Esophagus muscularis mucosa (tissue), 4 donors: ENCODE data around the gene ABCA2. TPM values are rescaled to one million over a fixed set of nuclear protein-coding genes. Genes with fewer than 3 reads are reported as not detected.
A peak's percentile ranks its signal among the peaks of the same experiment; 100 is the strongest.

Source experiments
- DNase-seq: peaks from one replicate; pipeline ENCODE4 v3.0.0-alpha.2; 2017; ENCODE audit errors: extremely low spot score
- H3K27ac ChIP-seq, 4 donors: fragments of 200-600 bp; sonication (generic); replicated peaks in 1 of 4; 1 replicate in 3 of 4; 2 replicates in 1 of 4; pipeline ENCODE4 v1.5.1; 2016 to 2019; ENCODE audit warnings: mild to moderate bottlenecking in 1 of 4
- H3K27me3 ChIP-seq, 4 donors: fragments of 200-600 bp; sonication (generic); one replicate each; pipeline versions ENCODE4 v1.5.1 to v1.6.0; 2016 to 2019
- H3K36me3 ChIP-seq, 4 donors: fragments of 200-600 bp; sonication (generic); one replicate each; pipeline ENCODE4 v1.5.1; 2016 to 2019
- H3K4me1 ChIP-seq, 4 donors: fragments of 200-600 bp; sonication (generic); one replicate each; pipeline ENCODE4 v1.5.1; 2016 to 2019
- H3K4me3 ChIP-seq, 4 donors: fragments of 200-600 bp; sonication (generic); 1 replicate in 2 of 4; 2 replicates in 2 of 4; pipeline ENCODE4 v1.5.1; 2016 to 2019; ENCODE audit warnings: mild to moderate bottlenecking in 4 of 4, moderate library complexity in 1 of 4
- H3K9me3 ChIP-seq, 4 donors: fragments of 200-600 bp; sonication (generic); 1 replicate in 3 of 4; 2 replicates in 1 of 4; pipeline ENCODE4 v1.5.1; 2016 to 2019
- EP300 ChIP-seq: sonication (generic); formaldehyde crosslinking; IDR thresholded peaks from one replicate; pipeline ENCODE4 v1.6.1; 2017; ENCODE audit warnings: antibody characterized with exemption
- POLR2A ChIP-seq: fragments of 450-650 bp; IDR thresholded peaks from one replicate; pipeline ENCODE4 v1.6.1; 2017; ENCODE audit warnings: antibody characterized with exemption, moderate library complexity, mild to moderate bottlenecking, low read depth
- POLR2AphosphoS5 ChIP-seq, 2 donors: sonication (generic); formaldehyde crosslinking; IDR thresholded peaks; one replicate each; pipeline ENCODE4 v1.6.1; 2017; ENCODE audit warnings: antibody characterized with exemption in 2 of 2
- WGBS: methylation state at CpG from one replicate; pipeline ENCODE4 v1.1.5; 2018; 5-methylcytosine and 5-hydroxymethylcytosine counted together
- intact Hi-C: fragments of 100-400 bp; cut with DNase I; formaldehyde crosslinking; loops from one replicate; pipeline ENCODE4 v1.15.1; 2023
- total RNA-seq, 4 donors: library from RNA; depleted of rRNA; stranded (reverse); fragments of >200 nt; gene quantifications; one replicate each; pipeline versions ENCODE4 v1.1.0 to v1.2.1, GENCODE V29; 2016
- TF ChIP-seq, protein P1 (sequence below), 3 experiments: fragments of 200-600 bp in 2 of 3; fragments of 450-650 bp in 1 of 3; sonication (generic) in 2 of 3; IDR thresholded peaks; one replicate each; pipeline ENCODE4 v1.5.1; 2017 to 2019; ENCODE audit warnings: antibody characterized with exemption in 3 of 3, mild to moderate bottlenecking in 2 of 3, moderate library complexity in 1 of 3

The ABCA2 gene
- total RNA-seq, 4 donors from 2014 or later: 17.4 to 30.9 (median 21.6) TPM

DNA sequence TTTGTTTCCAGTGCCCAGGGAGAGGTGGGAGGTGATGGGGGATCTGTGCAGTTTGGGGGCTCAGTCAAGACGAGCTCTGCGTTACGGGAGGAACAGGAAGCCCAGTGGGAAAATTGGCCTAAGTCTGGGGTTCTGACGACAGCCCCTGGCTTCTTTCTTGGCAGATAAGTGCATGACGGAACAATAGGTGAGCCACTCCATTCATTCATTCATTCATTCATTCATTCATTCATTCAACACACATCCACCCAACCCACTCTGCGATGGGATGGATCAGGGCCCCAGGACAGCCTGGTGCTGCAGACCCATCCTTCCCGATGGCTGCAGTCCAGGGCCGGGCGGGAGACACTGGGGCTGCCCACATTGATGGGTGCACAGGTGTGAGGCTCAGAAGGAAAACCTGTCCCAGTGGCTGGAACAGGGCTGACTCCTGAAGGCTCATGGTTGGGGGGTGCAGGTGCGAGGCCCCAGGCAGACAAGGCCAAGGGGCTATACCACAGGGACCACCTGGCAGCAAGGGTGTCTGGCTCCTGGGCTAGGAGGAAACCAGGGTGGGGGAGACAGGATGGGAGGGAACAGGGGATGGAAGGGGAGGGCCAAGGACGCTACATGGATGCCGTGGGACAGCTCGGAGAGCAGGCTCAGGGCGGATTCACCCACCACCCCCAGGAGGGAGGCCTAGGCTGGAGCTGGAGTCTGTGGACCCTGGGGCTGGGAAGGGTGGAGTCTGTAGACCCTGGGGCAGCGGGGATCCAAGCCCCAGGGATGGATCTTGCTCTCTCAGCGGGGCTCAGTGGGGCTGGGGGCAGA is 47.2 kb downstream of the ABCA2 start:
- H3K27ac ChIP-seq: peak overlapping the region in 2 of 4 donors; percentile 49 to 65
- intact Hi-C loops: no loop called here

DNA sequence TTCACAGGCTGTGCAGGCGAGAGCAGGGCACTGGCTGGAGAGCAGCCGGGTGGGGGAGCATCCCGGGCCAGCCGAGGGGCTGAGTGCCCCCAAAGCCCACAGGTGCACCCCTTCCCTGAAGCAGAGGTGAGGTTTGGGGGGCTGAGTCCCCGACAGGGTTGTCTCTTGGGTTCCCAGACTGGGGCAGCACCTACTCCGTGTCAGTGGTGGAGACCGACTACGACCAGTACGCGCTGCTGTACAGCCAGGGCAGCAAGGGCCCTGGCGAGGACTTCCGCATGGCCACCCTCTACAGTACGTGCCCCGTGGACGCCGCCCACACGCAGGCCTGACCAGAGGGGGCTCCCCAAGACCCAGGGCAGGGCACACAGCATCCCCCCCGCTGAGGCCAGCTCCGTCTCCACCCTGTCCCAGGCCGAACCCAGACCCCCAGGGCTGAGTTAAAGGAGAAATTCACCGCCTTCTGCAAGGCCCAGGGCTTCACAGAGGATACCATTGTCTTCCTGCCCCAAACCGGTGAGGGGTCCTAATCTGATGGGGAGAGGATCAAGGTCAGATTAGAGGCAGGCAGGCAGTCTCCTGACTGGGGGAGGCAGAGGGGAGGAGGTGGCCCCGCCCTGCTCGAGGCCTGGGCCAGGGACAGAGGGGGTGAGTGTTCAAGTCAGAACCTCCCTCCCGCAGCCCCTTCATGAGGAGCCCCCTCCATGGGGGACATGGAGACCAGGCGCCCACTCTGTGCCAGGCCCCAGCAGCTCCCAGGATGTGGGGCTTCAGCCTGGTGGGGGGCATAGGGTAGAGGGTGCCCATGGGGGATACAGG is 48.1 kb downstream of the ABCA2 start:
- intact Hi-C loops: no loop called here
- 87% methylated on average over 11 of the region's 26 CpGs for WGBS
- Histone ChIP-seq H3K9me3 (no peaks in the 10 kb centered on the region), H3K4me3 (no peak overlapping the region), H3K27me3 (peaks cover 0 to 56% (median 4%) of the 10 kb centered on the region in 4 donors), H3K27ac (no peak overlapping the region), H3K4me1 (peaks cover 37 to 58% (median 52%) of the 10 kb centered on the region in 4 donors), H3K36me3 (no peaks in the 10 kb centered on the region)
- TF ChIP-seq EP300 (no peak), POLR2AphosphoS5 (IDR thresholded peaks at IDR 0.05) (no peak), POLR2A (no peak)
- TF ChIP-seq, protein P1, sequence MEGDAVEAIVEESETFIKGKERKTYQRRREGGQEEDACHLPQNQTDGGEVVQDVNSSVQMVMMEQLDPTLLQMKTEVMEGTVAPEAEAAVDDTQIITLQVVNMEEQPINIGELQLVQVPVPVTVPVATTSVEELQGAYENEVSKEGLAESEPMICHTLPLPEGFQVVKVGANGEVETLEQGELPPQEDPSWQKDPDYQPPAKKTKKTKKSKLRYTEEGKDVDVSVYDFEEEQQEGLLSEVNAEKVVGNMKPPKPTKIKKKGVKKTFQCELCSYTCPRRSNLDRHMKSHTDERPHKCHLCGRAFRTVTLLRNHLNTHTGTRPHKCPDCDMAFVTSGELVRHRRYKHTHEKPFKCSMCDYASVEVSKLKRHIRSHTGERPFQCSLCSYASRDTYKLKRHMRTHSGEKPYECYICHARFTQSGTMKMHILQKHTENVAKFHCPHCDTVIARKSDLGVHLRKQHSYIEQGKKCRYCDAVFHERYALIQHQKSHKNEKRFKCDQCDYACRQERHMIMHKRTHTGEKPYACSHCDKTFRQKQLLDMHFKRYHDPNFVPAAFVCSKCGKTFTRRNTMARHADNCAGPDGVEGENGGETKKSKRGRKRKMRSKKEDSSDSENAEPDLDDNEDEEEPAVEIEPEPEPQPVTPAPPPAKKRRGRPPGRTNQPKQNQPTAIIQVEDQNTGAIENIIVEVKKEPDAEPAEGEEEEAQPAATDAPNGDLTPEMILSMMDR (IDR thresholded peaks at IDR 0.05): no peak
- DNase-seq: no peak

More for the DNA sequence above, 47.2 kb downstream of the ABCA2 start:
- 90% methylated on average over 13 of the region's 16 CpGs for WGBS
- Histone ChIP-seq H3K4me1 (peaks cover 40 to 57% (median 52%) of the 10 kb centered on the region in 4 donors), H3K9me3 (no peaks in the 10 kb centered on the region), H3K36me3 (no peaks in the 10 kb centered on the region), H3K27me3 (peaks cover 0 to 65% (median 13%) of the 10 kb centered on the region in 4 donors), H3K4me3 (no peak overlapping the region)
- no peak for DNase-seq
- TF ChIP-seq, protein P1 (IDR thresholded peaks at IDR 0.05): no peak
- TF ChIP-seq EP300: no peak
- no peak for TF ChIP-seq POLR2A
- TF ChIP-seq POLR2AphosphoS5 (IDR thresholded peaks at IDR 0.05): no peak

DNA sequence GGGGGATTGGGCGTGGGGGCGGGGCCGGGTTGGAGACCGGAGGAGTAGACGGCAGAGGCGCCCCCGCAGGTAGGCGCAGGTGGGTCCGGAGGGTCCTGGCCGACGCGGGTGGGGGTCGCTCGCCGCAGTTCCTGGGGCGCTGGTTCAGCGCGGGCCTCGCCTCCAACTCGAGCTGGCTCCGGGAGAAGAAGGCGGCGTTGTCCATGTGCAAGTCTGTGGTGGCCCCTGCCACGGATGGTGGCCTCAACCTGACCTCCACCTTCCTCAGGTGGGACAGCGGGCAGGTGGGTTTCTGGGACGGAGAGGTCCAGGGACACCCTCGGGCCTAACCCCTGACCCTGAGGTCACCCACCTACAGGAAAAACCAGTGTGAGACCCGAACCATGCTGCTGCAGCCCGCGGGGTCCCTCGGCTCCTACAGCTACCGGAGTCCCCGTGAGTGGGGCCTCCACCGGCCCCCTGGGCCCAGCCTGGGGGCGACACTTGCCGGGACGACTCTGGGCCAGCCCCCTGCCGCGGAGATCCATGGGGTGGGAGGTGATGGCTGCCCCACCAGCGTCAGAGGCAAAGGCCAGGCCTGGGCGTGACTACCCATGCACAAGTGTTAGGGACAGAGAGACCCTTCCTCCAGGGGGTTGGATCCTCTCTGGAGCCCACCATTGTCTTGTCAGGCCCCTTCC is 49.0 kb downstream of the ABCA2 start:
- no peak for DNase-seq
- H3K36me3 ChIP-seq: no peaks in the 10 kb centered on the region
- peaks cover 0 to 46% (median 0%) of the 10 kb centered on the region in 4 donors for H3K27me3 ChIP-seq
- intact Hi-C loops: no loop called here
- peaks cover 30 to 57% (median 51%) of the 10 kb centered on the region in 4 donors for H3K4me1 ChIP-seq
- no peak overlapping the region for H3K4me3 ChIP-seq
- H3K27ac ChIP-seq: peak overlapping the region in 1 of 4 donors; percentile 18
- TF ChIP-seq POLR2A (no peak), EP300 (no peak), POLR2AphosphoS5 (IDR thresholded peaks at IDR 0.05) (no peak)
- TF ChIP-seq, protein P1 (IDR thresholded peaks at IDR 0.05): no peak
- WGBS: 44% methylated on average over 21 of the region's 41 CpGs
- H3K9me3 ChIP-seq: no peaks in the 10 kb centered on the region

DNA sequence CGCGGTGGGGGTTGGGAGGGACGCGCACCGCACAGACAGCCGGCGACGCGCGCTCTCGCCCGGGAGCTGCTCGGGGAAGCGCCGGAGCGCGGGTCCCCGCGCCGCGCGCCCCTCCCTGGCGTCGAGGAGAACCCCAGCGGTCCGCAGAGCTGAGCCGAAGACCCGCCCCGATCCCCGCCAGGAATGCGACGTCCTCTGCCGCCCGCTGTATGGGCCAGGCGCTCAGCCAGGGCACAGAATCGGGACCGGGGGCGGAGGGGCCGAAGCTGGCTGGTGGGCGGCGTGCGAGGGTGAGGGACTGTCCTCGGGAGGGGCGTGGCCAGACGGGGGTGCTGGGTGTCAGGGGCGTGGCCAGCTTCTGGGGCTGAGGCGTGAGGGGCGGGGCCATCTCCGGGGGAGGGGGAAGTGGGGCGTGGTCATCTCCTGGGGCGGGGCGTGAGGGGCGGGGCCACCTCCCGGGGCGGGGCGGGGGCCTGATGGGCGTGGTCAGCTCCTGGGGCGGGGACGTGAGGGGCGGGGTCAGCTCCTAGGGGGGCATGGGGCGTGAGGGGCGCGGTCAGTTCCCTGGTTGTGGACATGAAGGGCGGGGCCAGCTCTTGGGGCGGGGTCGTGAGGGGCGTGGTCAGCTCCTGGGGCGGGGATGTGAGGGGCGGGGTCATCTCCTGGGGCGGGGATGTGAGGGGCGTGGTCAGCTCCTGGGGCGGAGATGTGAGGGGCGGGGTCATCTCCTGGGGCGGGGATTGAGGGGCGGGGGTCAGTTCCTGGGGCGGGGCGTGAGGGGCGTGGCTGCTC is 49.8 kb downstream of the ABCA2 start:
- Histone ChIP-seq H3K27me3 (peaks cover 0 to 39% (median 0%) of the 10 kb centered on the region in 4 donors), H3K4me3 (peak overlapping the region; percentile 54 to 68 (median 56)), H3K36me3 (no peaks in the 10 kb centered on the region), H3K4me1 (peaks cover 30 to 57% (median 50%) of the 10 kb centered on the region in 4 donors), H3K9me3 (no peaks in the 10 kb centered on the region), H3K27ac (peak overlapping the region in 3 of 4 donors; percentile 48 to 64 (median 52))
- whole genome bisulfite sequencing: 9% methylated on average over 12 of the region's 78 CpGs
- TF ChIP-seq POLR2AphosphoS5 (IDR thresholded peaks at IDR 0.05): no peak
- TF ChIP-seq EP300: no peak
- TF ChIP-seq, protein P1 (IDR thresholded peaks at IDR 0.05): no peak
- no peak for TF ChIP-seq POLR2A
- no peak for DNase-seq
- intact Hi-C loops: no loop called here
